K562 (cell line): ENCODE data around the gene LIMS1. TPM values are rescaled to one million over a fixed set of nuclear protein-coding genes. Genes with fewer than 3 reads are reported as not detected.
A peak's percentile ranks its signal among the peaks of the same experiment; 100 is the strongest.

Experiments used
- BCOR ChIP-seq: fragments of 450-650 bp; IDR thresholded peaks from 2 replicates; pipeline ENCODE4 v1.6.1; 2016
- BRD9 ChIP-seq: fragments of 450-650 bp; IDR thresholded peaks from 2 replicates; pipeline ENCODE4 v1.6.1; 2018; ENCODE audit warnings: low read depth; ENCODE audit not compliant: partially characterized antibody
- CBFA2T3 ChIP-seq: fragments of 450-650 bp; IDR thresholded peaks from 2 replicates; pipeline ENCODE4 v1.6.1; 2017
- CSDE1 ChIP-seq, 2 experiments: fragments of 450-650 bp; IDR thresholded peaks; 2 replicates each; pipeline ENCODE4 v1.6.1; 2016; ENCODE audit warnings: mild to moderate bottlenecking in 1 of 2
- CTBP1 ChIP-seq: fragments of 450-650 bp; IDR thresholded peaks from 2 replicates; pipeline ENCODE4 v1.6.1; 2016; ENCODE audit warnings: borderline replicate concordance
- CTCF ChIP-seq, 3 experiments: IDR thresholded peaks in 2 of 3; conservative IDR thresholded peaks in 1 of 3; 2 replicates each; pipeline ENCODE4 v1.5.1; 2011 to 2012; ENCODE audit warnings: low read length in 3 of 3, mild to moderate bottlenecking in 3 of 3, control low read depth in 2 of 3, improper control_type of control experiment in 1 of 3, inconsistent platforms in 1 of 3, low read depth in 1 of 3, mixed read lengths in 1 of 3, moderate library complexity in 1 of 3; ENCODE audit not compliant: insufficient read depth in 2 of 3
- DACH1 ChIP-seq: fragments of 450-650 bp; IDR thresholded peaks from 2 replicates; pipeline ENCODE4 v1.6.1; 2018; ENCODE audit not compliant: partially characterized antibody
- ESRRB ChIP-seq: fragments of 250-450 bp; sonication (Bioruptor Pico); IDR thresholded peaks from 2 replicates; pipeline ENCODE4 v1.5.0; 2020; ENCODE audit warnings: mild to moderate bottlenecking, moderate library complexity, borderline replicate concordance
- KDM1A ChIP-seq, 2 experiments: fragments of 450-650 bp; IDR thresholded peaks; 2 replicates each; pipeline ENCODE4 v1.6.1; 2016; ENCODE audit warnings: mild to moderate bottlenecking in 2 of 2
- MTA3 ChIP-seq: fragments of 450-650 bp; formaldehyde crosslinking; IDR thresholded peaks from 2 replicates; pipeline ENCODE4 v1.6.1; 2017; ENCODE audit warnings: mild to moderate bottlenecking, borderline replicate concordance
- NCOA4 ChIP-seq: fragments of 450-650 bp; IDR thresholded peaks from 2 replicates; pipeline ENCODE4 v1.6.1; 2018; ENCODE audit warnings: mild to moderate bottlenecking; ENCODE audit not compliant: partially characterized antibody
- PCBP1 ChIP-seq: fragments of 200-400 bp; formaldehyde crosslinking; IDR thresholded peaks from 2 replicates; pipeline ENCODE4 v1.6.1; 2018; ENCODE audit warnings: mild to moderate bottlenecking, low read depth, low read length; ENCODE audit not compliant: poor library complexity, severe bottlenecking
- RBM22 ChIP-seq: fragments of 200-400 bp; formaldehyde crosslinking; IDR thresholded peaks from 2 replicates; pipeline ENCODE4 v1.6.1; 2018; ENCODE audit warnings: low read length, low read depth; ENCODE audit not compliant: poor library complexity, severe bottlenecking
- RUNX1 ChIP-seq: sonication (generic); IDR thresholded peaks from 2 replicates; pipeline ENCODE4 v1.6.1; 2016; ENCODE audit warnings: antibody characterized with exemption, low read depth
- SMAD4 ChIP-seq: fragments of 250-450 bp; sonication (Bioruptor Pico); conservative IDR thresholded peaks from 2 replicates; pipeline ENCODE4 v1.8.0; 2021; ENCODE audit warnings: inconsistent platforms, mild to moderate bottlenecking, moderate library complexity
- TAF15 ChIP-seq: fragments of 200-400 bp; formaldehyde crosslinking; IDR thresholded peaks from 2 replicates; pipeline ENCODE4 v1.6.1; 2017; ENCODE audit warnings: mild to moderate bottlenecking, low read depth, low read length, moderate library complexity
- TCFL5 ChIP-seq: fragments of 250-450 bp; sonication (Bioruptor Pico); conservative IDR thresholded peaks from 2 replicates; pipeline ENCODE4 v1.6.1; 2021; ENCODE audit warnings: mild to moderate bottlenecking, moderate library complexity, matching md5 sums
- ZNF12 ChIP-seq: sonication (generic); formaldehyde crosslinking; IDR thresholded peaks from 2 replicates; pipeline ENCODE4 v1.4.0; 2020; ENCODE audit warnings: mild to moderate bottlenecking, missing genetic modification reagents
- ZNF143 ChIP-seq: sonication (generic); formaldehyde crosslinking; IDR thresholded peaks from 2 replicates; pipeline ENCODE4 v1.9.0; 2022; ENCODE audit warnings: mild to moderate bottlenecking, missing genetic modification reagents
- ZNF232 ChIP-seq: sonication (generic); formaldehyde crosslinking; IDR thresholded peaks from 2 replicates; pipeline ENCODE4 v1.8.0; 2022; ENCODE audit warnings: mild to moderate bottlenecking, missing genetic modification reagents
- ZNF277 ChIP-seq: fragments of 250-450 bp; sonication (Bioruptor Pico); IDR thresholded peaks from 2 replicates; pipeline ENCODE4 v1.8.0; 2022; ENCODE audit warnings: inconsistent platforms, mild to moderate bottlenecking, moderate library complexity, borderline replicate concordance
- ZNF41 ChIP-seq: fragments of 250-450 bp; sonication (Bioruptor Pico); conservative IDR thresholded peaks from 2 replicates; pipeline ENCODE4 v1.4.0; 2020; ENCODE audit warnings: mild to moderate bottlenecking
- ZNF431 ChIP-seq: sonication (generic); formaldehyde crosslinking; IDR thresholded peaks from 2 replicates; pipeline ENCODE4 v1.8.0; 2022; ENCODE audit warnings: mild to moderate bottlenecking, missing genetic modification reagents
- ZNF589 ChIP-seq: fragments of 200-800 bp; sonication (Bioruptor generic); IDR thresholded peaks from 2 replicates; pipeline ENCODE4 v1.6.1; 2016; ENCODE audit warnings: low read depth, missing genetic modification characterization, missing compliant biosample characterization
- ZZZ3 ChIP-seq: fragments of 450-650 bp; IDR thresholded peaks from 2 replicates; pipeline ENCODE4 v1.6.1; 2016; ENCODE audit warnings: antibody characterized with exemption, mild to moderate bottlenecking, moderate library complexity
- polyA plus RNA-seq, 8 experiments: library from polyadenylated mRNA; depleted of rRNA in 4 of 8; stranded (reverse) in 5 of 8; unstranded in 3 of 8; fragments of >200 nt; fragmentation: Nextera tagmentation in 2 of 8; fragmentation: Illumina TruSeq in 1 of 8; extraction: Ambion mirVana in 2 of 8; extraction: Trizol in 1 of 8; gene quantifications; 2 replicates each; pipeline versions ENCODE4 v1.2.1 to v1.2.3, GENCODE V29; 2011 to 2014; ENCODE audit warnings: inconsistent platforms in 1 of 8, missing spikeins in 1 of 8
- total RNA-seq, 7 experiments: library from RNA; depleted of rRNA in 6 of 7; stranded (reverse); fragments of >200 nt in 6 of 7; fragmentation: Illumina TruSeq in 2 of 7; extraction: Trizol in 2 of 7; gene quantifications; 2 replicates each; pipeline versions ENCODE4 v1.2.1 to v1.2.3, GENCODE V29; 2011 to 2021; ENCODE audit warnings: low replicate concordance in 1 of 7
- TF ChIP-seq, protein P1 (sequence below): sonication (generic); IDR thresholded peaks from 2 replicates; pipeline ENCODE4 v1.6.1; 2016

LIMS1 gene
- total and polyA plus RNA-seq, 9 of the 15 experiments (the other 6 are each of a cell fraction or from before 2014, with no cell fraction given), result 52.8 to 134 (median 81.0) TPM

GRCh38 chr2:108621087-108621559, 86.9 kb downstream of the LIMS1 start (continued):
- TF ChIP-seq ZNF277 (CRISPR knock-in tag), result no peak
- TF ChIP-seq BRD9, result no peak
- peak; percentile 65 to 72; a peak in 3 of 4 replicates for TF ChIP-seq KDM1A (IDR thresholded peaks at IDR 0.05)
- no peak for TF ChIP-seq RBM22
- 0 out of 2 replicates have a peak, but pooled peaks have one; percentile 40 for TF ChIP-seq SMAD4
- TF ChIP-seq ZNF143 (CRISPR knock-in tag), result no peak
- TF ChIP-seq ZNF589 (CRISPR knock-in tag), result no peak
- TF ChIP-seq, protein P1, sequence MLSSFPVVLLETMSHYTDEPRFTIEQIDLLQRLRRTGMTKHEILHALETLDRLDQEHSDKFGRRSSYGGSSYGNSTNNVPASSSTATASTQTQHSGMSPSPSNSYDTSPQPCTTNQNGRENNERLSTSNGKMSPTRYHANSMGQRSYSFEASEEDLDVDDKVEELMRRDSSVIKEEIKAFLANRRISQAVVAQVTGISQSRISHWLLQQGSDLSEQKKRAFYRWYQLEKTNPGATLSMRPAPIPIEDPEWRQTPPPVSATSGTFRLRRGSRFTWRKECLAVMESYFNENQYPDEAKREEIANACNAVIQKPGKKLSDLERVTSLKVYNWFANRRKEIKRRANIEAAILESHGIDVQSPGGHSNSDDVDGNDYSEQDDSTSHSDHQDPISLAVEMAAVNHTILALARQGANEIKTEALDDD, result peak; percentile 68
- TF ChIP-seq MTA3, result no peak
- no peak for TF ChIP-seq ESRRB (CRISPR knock-in tag)
- no peak for TF ChIP-seq ZZZ3
- TF ChIP-seq TAF15, result no peak
- no peak for TF ChIP-seq TCFL5 (CRISPR knock-in tag)
- peak; percentile 48 for TF ChIP-seq CBFA2T3
- no peak for TF ChIP-seq DACH1
- no peak for TF ChIP-seq CTCF (IDR thresholded peaks at IDR 0.05 in 2 of 3, conservative IDR thresholded peaks at IDR 0.05 in 1 of 3; ENCODE audit: insufficient read depth in 2 of 3, low read depth in 1 of 3, low read length in 3 of 3)
- no peak for TF ChIP-seq NCOA4
- TF ChIP-seq ZNF232, result no peak
- TF ChIP-seq RUNX1, result no peak
- no peak for TF ChIP-seq ZNF431 (CRISPR knock-in tag)
- peak; percentile 97 for TF ChIP-seq CTBP1
- no peak for TF ChIP-seq ZNF41
- TF ChIP-seq BCOR, result no peak
- no peak for TF ChIP-seq PCBP1
- no peak for TF ChIP-seq CSDE1 (IDR thresholded peaks at IDR 0.05)
- no peak for TF ChIP-seq ZNF12
